KMS-11 (cell line): Measurements from ENCODE around the gene CRTAC1.

Source experiments
- H2AFZ ChIP-seq: fragments of 200-600 bp; sonication (generic); 2 replicates; pipeline ENCODE4 v1.6.1; 2016; ENCODE audit warnings: antibody characterized with exemption, mixed run types, low read depth
- H3K27ac ChIP-seq: fragments of 200-600 bp; sonication (generic); 2 replicates; pipeline ENCODE4 v1.6.1; 2016; ENCODE audit warnings: mild to moderate bottlenecking, mixed run types
- H3K27me3 ChIP-seq: fragments of 200-600 bp; sonication (generic); 2 replicates; pipeline ENCODE4 v1.6.1; 2017; ENCODE audit warnings: mild to moderate bottlenecking, low read depth, mixed run types, moderate library complexity; ENCODE audit not compliant: insufficient read depth
- H3K36me3 ChIP-seq: fragments of 200-600 bp; sonication (generic); 2 replicates; pipeline ENCODE4 v1.6.1; 2017; ENCODE audit warnings: mild to moderate bottlenecking, mixed run types; ENCODE audit not compliant: insufficient read depth
- H3K4me1 ChIP-seq: fragments of 200-600 bp; sonication (generic); 2 replicates; pipeline ENCODE4 v1.6.1; 2016; ENCODE audit warnings: mild to moderate bottlenecking, low read depth, mixed run types; ENCODE audit not compliant: poor library complexity, severe bottlenecking
- H3K4me2 ChIP-seq: fragments of 200-600 bp; sonication (generic); 2 replicates; pipeline ENCODE4 v1.7.0; 2016; ENCODE audit warnings: mild to moderate bottlenecking, mixed run types
- H3K4me3 ChIP-seq: fragments of 200-600 bp; sonication (generic); IDR thresholded peaks from 2 replicates; pipeline ENCODE4 v1.6.1; 2017; ENCODE audit warnings: low read depth, low read length, mixed read lengths; ENCODE audit not compliant: insufficient read depth
- H3K79me2 ChIP-seq: fragments of 200-600 bp; sonication (generic); 2 replicates; pipeline ENCODE4 v1.6.1; 2016; ENCODE audit warnings: low read depth, mixed run types; ENCODE audit not compliant: insufficient read depth
- H3K9ac ChIP-seq: fragments of 200-600 bp; sonication (generic); 2 replicates; pipeline ENCODE4 v1.6.1; 2016; ENCODE audit warnings: mild to moderate bottlenecking, mixed run types
- H4K20me1 ChIP-seq: fragments of 200-600 bp; sonication (generic); 2 replicates; pipeline ENCODE4 v1.6.1; 2016; ENCODE audit warnings: mild to moderate bottlenecking, mixed run types; ENCODE audit not compliant: insufficient read depth
- CTCF ChIP-seq: fragments of 200-600 bp; sonication (generic); conservative IDR thresholded peaks from 2 replicates; pipeline ENCODE4 v1.6.1; 2017; ENCODE audit warnings: low read depth, mild to moderate bottlenecking, antibody characterized with exemption, low read length, moderate library complexity, mixed read lengths

CRTAC1 gene

GRCh38 chr10:97961945-97962344 lies 68.5 kb downstream of the CRTAC1 start:
- no peak overlapping the region for H3K9ac ChIP-seq
- no peak overlapping the region for H2AFZ ChIP-seq
- no peak overlapping the region for H3K27ac ChIP-seq
- H3K79me2 ChIP-seq = no peaks in the 10 kb centered on the region
- no peaks in the 10 kb centered on the region for H3K27me3 ChIP-seq
- no peak overlapping the region for H3K4me2 ChIP-seq
- no peak overlapping the region for H3K4me3 ChIP-seq
- H3K4me1 ChIP-seq = no peaks in the 10 kb centered on the region
- no peaks in the 10 kb centered on the region for H4K20me1 ChIP-seq
- no peaks in the 10 kb centered on the region for H3K36me3 ChIP-seq
- no peak for TF ChIP-seq CTCF

GRCh38 chr10:97960269-97961056 lies 70.0 kb downstream of the CRTAC1 start:
- no peaks in the 10 kb centered on the region for H4K20me1 ChIP-seq
- no peaks in the 10 kb centered on the region for H3K79me2 ChIP-seq
- no peaks in the 10 kb centered on the region for H3K4me1 ChIP-seq
- no peaks in the 10 kb centered on the region for H3K27me3 ChIP-seq
- no peak overlapping the region for H3K4me3 ChIP-seq
- TF ChIP-seq CTCF = no peak
- no peak overlapping the region for H3K27ac ChIP-seq
- H3K4me2 ChIP-seq = no peak overlapping the region
- no peaks in the 10 kb centered on the region for H3K36me3 ChIP-seq
- no peak overlapping the region for H3K9ac ChIP-seq
- no peak overlapping the region for H2AFZ ChIP-seq

GRCh38 chr10:97949462-97949861 lies 81.0 kb downstream of the CRTAC1 start:
- no peaks in the 10 kb centered on the region for H3K79me2 ChIP-seq
- no peak for TF ChIP-seq CTCF

GRCh38 chr10:97948822-97949221 lies 81.6 kb downstream of the CRTAC1 start:
- Histone ChIP-seq H3K27ac (no peak overlapping the region), H3K4me1 (no peaks in the 10 kb centered on the region), H3K79me2 (no peaks in the 10 kb centered on the region), H3K27me3 (no peaks in the 10 kb centered on the region), H3K36me3 (no peaks in the 10 kb centered on the region), H4K20me1 (no peaks in the 10 kb centered on the region), H3K4me2 (no peak overlapping the region), H3K9ac (no peak overlapping the region), H3K4me3 (no peak overlapping the region), H2AFZ (no peak overlapping the region)
- no peak for TF ChIP-seq CTCF

More at GRCh38 chr10:97949462-97949861, 81.0 kb downstream of the CRTAC1 start:
- no peak overlapping the region for H3K27ac ChIP-seq
- H3K27me3 ChIP-seq = no peaks in the 10 kb centered on the region
- H3K4me1 ChIP-seq = no peaks in the 10 kb centered on the region
- H3K9ac ChIP-seq = no peak overlapping the region
- no peaks in the 10 kb centered on the region for H3K36me3 ChIP-seq
- no peak overlapping the region for H2AFZ ChIP-seq
- H3K4me2 ChIP-seq = no peak overlapping the region
- H3K4me3 ChIP-seq = no peak overlapping the region
- no peaks in the 10 kb centered on the region for H4K20me1 ChIP-seq
